ENCODE measurements around the gene NPL. TPM values are rescaled to one million over a fixed set of nuclear protein-coding genes. Genes with fewer than 3 reads are reported as not detected.

NPL gene
- 1.1 and 2.4 TPM in 2 replicates for total RNA-seq (2021)
- long read RNA-seq, partial matches to known transcripts, result 0 of 22 reads
- long read RNA-seq, other reads (novel, unspliced or antisense), result 20 of 22 reads

- H2BK20ac ChIP-seq (ENCODE audit: low read depth, low read length, poor library complexity, severe bottlenecking), result no peak within 1 kb of the TSS
- H3K27me3 ChIP-seq (ENCODE audit: insufficient read depth, low read length), result peaks cover 19% of the 10 kb centered on the region; the same call in 1 of the 2 replicates
- H3K18ac ChIP-seq (ENCODE audit: insufficient read length, low read depth, low read length), result peak within 1 kb of the TSS; percentile 39
- no peaks in the 10 kb centered on the region for H4K20me1 ChIP-seq (ENCODE audit: control insufficient read depth, insufficient read depth, insufficient read length)
- no peak within 1 kb of the TSS for H3K4ac ChIP-seq (ENCODE audit: low read depth, low read length)
- H3K4me1 Mint-ChIP-seq, result peaks cover 2 to 13% of the 10 kb centered on the region in 2 experiments; a peak in 3 of 4 replicates
- H3K79me2 ChIP-seq (ENCODE audit: insufficient read depth, low read length), result no peaks in the 10 kb centered on the region
- peak within 1 kb of the TSS; percentile 86 for H3K14ac ChIP-seq (ENCODE audit: insufficient read depth, low read length)
- no CpG with 5 or more reads among the region's 93 CpGs for WGBS (ENCODE audit: extremely low coverage, insufficient read length, low lambda C conversion rate)
- no peak within 1 kb of the TSS for H2AK5ac ChIP-seq (ENCODE audit: insufficient read length, low read length)
- peak within 1 kb of the TSS; percentile 82 to 87 for H3K4me3 Mint-ChIP-seq
- H3K9me3 ChIP-seq (ENCODE audit: control insufficient read depth, low read depth, low read length), result no peaks in the 10 kb centered on the region
- no peak within 1 kb of the TSS for H2BK120ac ChIP-seq (ENCODE audit: low read depth, low read length, poor library complexity, severe bottlenecking)
- peak within 1 kb of the TSS; percentile 84 for H3K4me2 ChIP-seq (ENCODE audit: insufficient read depth, insufficient read length, low read length)
- H3T11ph ChIP-seq (ENCODE audit: low read length), result no peak within 1 kb of the TSS
- H3K27ac ChIP-seq (ENCODE audit: insufficient read length, low read depth, low read length), result no peak within 1 kb of the TSS
- H3K9ac ChIP-seq (ENCODE audit: extremely low read depth, insufficient read length, low read length), result peak within 1 kb of the TSS; percentile 56
- H3K23ac ChIP-seq (ENCODE audit: insufficient read length, low read depth, low read length), result no peak within 1 kb of the TSS
- no peak within 1 kb of the TSS for H4K91ac ChIP-seq (ENCODE audit: insufficient read length, low read depth, low read length)
- H2AFZ ChIP-seq (ENCODE audit: low read length), result no peak within 1 kb of the TSS
- no peak within 1 kb of the TSS for H2BK5ac ChIP-seq (ENCODE audit: insufficient read length, low read length)
- peak; percentile 80 for DNase-seq
- no peak within 1 kb of the TSS for H4K8ac ChIP-seq (replicated peaks; ENCODE audit: insufficient read length, low read depth, low read length)
- no peak within 1 kb of the TSS for H2BK12ac ChIP-seq (ENCODE audit: insufficient read length, low read depth, low read length)
- H3K27me3 Mint-ChIP-seq (ENCODE audit: low read depth), result peaks cover 60% of the 10 kb centered on the region
- H3K27ac Mint-ChIP-seq, result no peak within 1 kb of the TSS
- no peak within 1 kb of the TSS for H3K56ac ChIP-seq (ENCODE audit: insufficient read length, low read depth, low read length)
- no peak within 1 kb of the TSS for H2BK15ac ChIP-seq (ENCODE audit: low read depth, low read length)
- H3K9me3 Mint-ChIP-seq, result no peaks in the 10 kb centered on the region; a peak in 1 of 5 replicates
- H3K79me1 ChIP-seq (ENCODE audit: insufficient read depth, low read depth, low read length, poor library complexity, severe bottlenecking), result no peaks in the 10 kb centered on the region
- H3K4me1 ChIP-seq (ENCODE audit: insufficient read depth, low read length), result no peaks in the 10 kb centered on the region
- H4K5ac ChIP-seq (ENCODE audit: insufficient read length, low read depth, low read length), result no peak within 1 kb of the TSS
- H3K23me2 ChIP-seq (ENCODE audit: insufficient read length, low read depth, low read length, poor library complexity, severe bottlenecking), result peaks cover 8% of the 10 kb centered on the region
- H3K36me3 Mint-ChIP-seq (ENCODE audit: insufficient read depth in 1 of 3, low read depth in 3 of 3), result no peaks in the 10 kb centered on the region
- TF ChIP-seq CTCF (conservative IDR thresholded peaks at IDR 0.05), result no peak
These were observed at the start of gene NPL for GRCh38 chr1:182789138-182790076. Gene NPL, plus strand, starts transcription at chr1:182789773. Its CDS starts 4,599 bp downstream, at chr1:182794372.
